HCT116 (cell line): ENCODE results near the gene ASRGL1. TPM values are rescaled to one million over a fixed set of nuclear protein-coding genes. Genes with fewer than 3 reads are reported as not detected.

Source experiments
- ATAC-seq: fragments of 200-7000 bp; cut with Tn5 transposase; 2 replicates; pipeline ENCODE4 v1.9.1; 2020; ENCODE audit warnings: mild to moderate bottlenecking, moderate library complexity
- BruUV-seq: library from RNA; stranded (reverse); fragments of 400-500 nt; replicated peaks from 2 replicates; lab custom pipeline; 2021; lab: Mats Ljungman, UMichigan
- CTCF ChIA-PET: fragments of 300-600 bp; sonication (Branson Sonifier 250); formaldehyde crosslinking; loops from one replicate; lab custom pipeline; 2021; ENCODE audit warnings: antibody characterized with exemption; lab: Charles Lee
- POLR2A ChIA-PET: fragments of 300-600, 350-600 bp; sonication (Branson Sonifier 250); formaldehyde crosslinking; loops from one replicate; lab custom pipeline; 2021; ENCODE audit warnings: antibody characterized with exemption; lab: Charles Lee
- RAD21 ChIA-PET, 2 experiments: fragments of 300-600 bp; sonication (Branson Sonifier 250); formaldehyde crosslinking; loops; one replicate each; lab custom pipeline; 2023; ENCODE audit warnings: low total read pairs in 2 of 2; ENCODE audit not compliant: uncharacterized antibody in 2 of 2, unreplicated experiment in 2 of 2, low non-redundant PET in 1 of 2; lab: Charles Lee
- DNase-seq: peaks from one replicate; pipeline ENCODE4 v3.0.0-alpha.2; 2010; ENCODE audit warnings: low read depth, low spot score
- H2AFZ ChIP-seq: fragments of 200-600 bp; shearing (Covaris generic), sonication (generic); 2 replicates; pipeline ENCODE4 v1.6.1; 2017; ENCODE audit warnings: low read depth, mixed run types, mixed read lengths, antibody characterized with exemption, low read length; ENCODE audit not compliant: poor library complexity, severe bottlenecking
- H3K27ac ChIP-seq: 2 replicates; pipeline ENCODE4 v1.5.1; 2012; ENCODE audit warnings: low read depth, low read length
- H3K27me3 ChIP-seq: fragments of 200-600 bp; sonication (generic); 2 replicates; pipeline ENCODE4 v1.6.1; 2016; ENCODE audit warnings: mixed run types, low read length, mixed read lengths; ENCODE audit not compliant: insufficient read depth
- H3K36me3 ChIP-seq, 2 experiments: fragments of 200-500 bp in 1 of 2; fragments of 200-600 bp in 1 of 2; sonication (Bioruptor generic) in 1 of 2; sonication (generic) in 1 of 2; 2 replicates each; pipeline versions ENCODE4 v1.5.1 to v1.6.1; 2014 to 2016; ENCODE audit warnings: low read length in 2 of 2, inconsistent platforms in 1 of 2, mixed read lengths in 1 of 2, mixed run types in 1 of 2; ENCODE audit not compliant: insufficient read depth in 2 of 2, control insufficient read depth in 1 of 2
- H3K4me1 ChIP-seq, 2 experiments: fragments of 200-600 bp in 1 of 2; sonication (generic) in 1 of 2; 2 replicates each; pipeline versions ENCODE4 v1.5.1 to v1.6.1; 2012 to 2017; ENCODE audit warnings: low read length in 2 of 2, inconsistent platforms in 1 of 2, mild to moderate bottlenecking in 1 of 2, mixed read lengths in 1 of 2, mixed run types in 1 of 2, moderate library complexity in 1 of 2; ENCODE audit not compliant: insufficient read depth in 2 of 2, control insufficient read depth in 1 of 2
- H3K4me2 ChIP-seq: fragments of 200-600 bp; sonication (generic); 2 replicates; pipeline ENCODE4 v1.6.1; 2017; ENCODE audit warnings: mixed run types, low read length, mixed read lengths
- H3K4me3 ChIP-seq, 2 experiments: fragments of 200-600 bp in 1 of 2; sonication (generic) in 1 of 2; replicated peaks in 1 of 2; 2 replicates each; pipeline ENCODE4 v1.5.1; 2011 to 2016; ENCODE audit warnings: low read length in 2 of 2, control low read depth in 1 of 2, low read depth in 1 of 2, mild to moderate bottlenecking in 1 of 2, mixed read lengths in 1 of 2, mixed run types in 1 of 2
- H3K79me2 ChIP-seq: fragments of 200-600 bp; sonication (generic); 2 replicates; pipeline ENCODE4 v1.6.1; 2017; ENCODE audit warnings: mild to moderate bottlenecking, mixed run types, low read length, moderate library complexity, mixed read lengths; ENCODE audit not compliant: insufficient read depth
- H3K9ac ChIP-seq: fragments of 200-600 bp; sonication (generic); 2 replicates; pipeline ENCODE4 v1.6.1; 2016; ENCODE audit warnings: low read length, mixed read lengths
- H3K9me2 ChIP-seq: fragments of 200-600 bp; sonication (generic), shearing (Covaris generic); 2 replicates; pipeline ENCODE4 v1.6.1; 2017; ENCODE audit warnings: mixed run types, mild to moderate bottlenecking, moderate library complexity; ENCODE audit not compliant: insufficient read depth
- H3K9me3 ChIP-seq, 2 experiments: fragments of 200-500 bp in 1 of 2; fragments of 200-600 bp in 1 of 2; sonication (Bioruptor generic) in 1 of 2; sonication (generic) in 1 of 2; 2 replicates each; pipeline ENCODE4 v1.6.1; 2014 to 2017; ENCODE audit warnings: low read length in 2 of 2, mixed read lengths in 2 of 2, inconsistent platforms in 1 of 2, low read depth in 1 of 2, mild to moderate bottlenecking in 1 of 2, mixed run types in 1 of 2, moderate library complexity in 1 of 2; ENCODE audit not compliant: control insufficient read depth in 1 of 2, insufficient read depth in 1 of 2
- H4K20me1 ChIP-seq: fragments of 200-600 bp; sonication (generic), shearing (Covaris generic); 2 replicates; pipeline ENCODE4 v1.6.1; 2017; ENCODE audit warnings: mixed run types, mild to moderate bottlenecking, moderate library complexity; ENCODE audit not compliant: insufficient read depth
- CEBPB ChIP-seq: IDR thresholded peaks from 2 replicates; pipeline ENCODE4 v1.6.1; 2012; ENCODE audit warnings: low read depth
- ELF1 ChIP-seq: IDR thresholded peaks from 2 replicates; pipeline ENCODE4 v1.6.1; 2012; ENCODE audit warnings: low read depth, borderline replicate concordance
- EZH2phosphoT487 ChIP-seq: fragments of 200-600 bp; IDR thresholded peaks from 2 replicates; pipeline ENCODE4 v1.6.1; 2018; ENCODE audit warnings: antibody characterized with exemption, borderline replicate concordance
- FOSL1 ChIP-seq: IDR thresholded peaks from 2 replicates; pipeline ENCODE4 v1.6.1; 2012; ENCODE audit warnings: low read depth
- JUND ChIP-seq: IDR thresholded peaks from 2 replicates; pipeline ENCODE4 v1.6.1; 2012
- SIN3A ChIP-seq: IDR thresholded peaks from 2 replicates; pipeline ENCODE4 v1.6.1; 2012; ENCODE audit warnings: low read depth
- ZFX ChIP-seq: fragments of 450-650 bp; IDR thresholded peaks from 2 replicates; pipeline ENCODE4 v1.6.1; 2017
- ZNF274 ChIP-seq: fragments of 200-500 bp; sonication (Bioruptor generic); IDR thresholded peaks from 2 replicates; pipeline ENCODE4 v1.6.1; 2014; ENCODE audit warnings: mild to moderate bottlenecking, low read depth, low read length, inconsistent platforms
- intact Hi-C: fragments of 100-400 bp; cut with micrococcal nuclease; formaldehyde crosslinking; loops from 2 replicates; pipeline ENCODE4 v1.10.0; 2022
- total RNA-seq: library from RNA; stranded (reverse); gene quantifications from one replicate; pipeline ENCODE4 v1.2.1, GENCODE V29; 2021; ENCODE audit not compliant: unreplicated experiment
- TF ChIP-seq, protein P1 (sequence below), 3 experiments: fragments of 200-600 bp in 1 of 3; sonication (generic) in 1 of 3; IDR thresholded peaks in 2 of 3; conservative IDR thresholded peaks in 1 of 3; 2 replicates each; pipeline ENCODE4 v1.5.1; 2012 to 2017; ENCODE audit warnings: low read depth in 2 of 3, low read length in 2 of 3, antibody characterized with exemption in 1 of 3, borderline replicate concordance in 1 of 3, control low read depth in 1 of 3, mild to moderate bottlenecking in 1 of 3, mixed read lengths in 1 of 3, mixed run types in 1 of 3, moderate library complexity in 1 of 3; ENCODE audit not compliant: insufficient read depth in 1 of 3
- TF ChIP-seq, protein P2 (sequence below): IDR thresholded peaks from 2 replicates; pipeline ENCODE4 v1.6.1; 2012
- TF ChIP-seq, protein P3 (sequence below): IDR thresholded peaks from 2 replicates; pipeline ENCODE4 v1.6.1; 2011; ENCODE audit warnings: mild to moderate bottlenecking, low read length, moderate library complexity; ENCODE audit not compliant: insufficient replicate concordance; ENCODE audit errors: extremely low read depth

Gene ASRGL1
- total RNA-seq, 1 experiment from 2014 or later, result 27.6 TPM

DNA sequence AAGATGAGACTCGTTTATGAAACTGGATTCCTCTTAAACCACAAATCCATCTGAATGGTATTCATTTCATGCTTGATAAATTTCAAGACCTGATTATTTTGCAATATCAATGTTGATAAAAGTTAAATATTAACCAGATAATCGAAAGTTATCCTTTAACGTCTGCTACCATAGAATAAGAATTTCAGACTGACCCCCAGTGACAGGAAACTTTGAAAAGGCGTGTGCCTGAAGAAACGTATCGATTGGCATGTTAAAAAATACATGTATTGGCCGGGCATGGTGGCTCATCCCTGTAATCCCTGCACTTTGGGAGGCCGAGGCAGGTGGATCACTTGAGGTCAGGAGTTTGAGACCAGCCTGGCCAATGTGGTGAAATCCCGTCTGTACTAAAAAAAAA lies 95.4 kb downstream of the ASRGL1 start:
- Histone ChIP-seq H3K27ac (no peak overlapping the region), H3K79me2 (no peaks in the 10 kb centered on the region), H3K4me3 (no peak overlapping the region), H3K9me3 (no peaks in the 10 kb centered on the region), H3K9ac (no peak overlapping the region), H3K4me2 (no peak overlapping the region)
- ATAC-seq, result no peak
- no peak for DNase-seq
- TF ChIP-seq FOSL1 (no peak), SIN3A (no peak), ZNF274 (no peak), JUND (no peak), EZH2phosphoT487 (no peak), CEBPB (no peak), ELF1 (no peak), ZFX (no peak)
- TF ChIP-seq, protein P1, sequence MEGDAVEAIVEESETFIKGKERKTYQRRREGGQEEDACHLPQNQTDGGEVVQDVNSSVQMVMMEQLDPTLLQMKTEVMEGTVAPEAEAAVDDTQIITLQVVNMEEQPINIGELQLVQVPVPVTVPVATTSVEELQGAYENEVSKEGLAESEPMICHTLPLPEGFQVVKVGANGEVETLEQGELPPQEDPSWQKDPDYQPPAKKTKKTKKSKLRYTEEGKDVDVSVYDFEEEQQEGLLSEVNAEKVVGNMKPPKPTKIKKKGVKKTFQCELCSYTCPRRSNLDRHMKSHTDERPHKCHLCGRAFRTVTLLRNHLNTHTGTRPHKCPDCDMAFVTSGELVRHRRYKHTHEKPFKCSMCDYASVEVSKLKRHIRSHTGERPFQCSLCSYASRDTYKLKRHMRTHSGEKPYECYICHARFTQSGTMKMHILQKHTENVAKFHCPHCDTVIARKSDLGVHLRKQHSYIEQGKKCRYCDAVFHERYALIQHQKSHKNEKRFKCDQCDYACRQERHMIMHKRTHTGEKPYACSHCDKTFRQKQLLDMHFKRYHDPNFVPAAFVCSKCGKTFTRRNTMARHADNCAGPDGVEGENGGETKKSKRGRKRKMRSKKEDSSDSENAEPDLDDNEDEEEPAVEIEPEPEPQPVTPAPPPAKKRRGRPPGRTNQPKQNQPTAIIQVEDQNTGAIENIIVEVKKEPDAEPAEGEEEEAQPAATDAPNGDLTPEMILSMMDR (IDR thresholded peaks at IDR 0.05 in 2 of 3, conservative IDR thresholded peaks at IDR 0.05 in 1 of 3; ENCODE audit: borderline replicate concordance in 1 of 3, insufficient read depth in 1 of 3, low read depth in 2 of 3, low read length in 2 of 3), result no peak
- TF ChIP-seq, protein P2, sequence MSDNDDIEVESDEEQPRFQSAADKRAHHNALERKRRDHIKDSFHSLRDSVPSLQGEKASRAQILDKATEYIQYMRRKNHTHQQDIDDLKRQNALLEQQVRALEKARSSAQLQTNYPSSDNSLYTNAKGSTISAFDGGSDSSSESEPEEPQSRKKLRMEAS, result no peak
- TF ChIP-seq, protein P3, sequence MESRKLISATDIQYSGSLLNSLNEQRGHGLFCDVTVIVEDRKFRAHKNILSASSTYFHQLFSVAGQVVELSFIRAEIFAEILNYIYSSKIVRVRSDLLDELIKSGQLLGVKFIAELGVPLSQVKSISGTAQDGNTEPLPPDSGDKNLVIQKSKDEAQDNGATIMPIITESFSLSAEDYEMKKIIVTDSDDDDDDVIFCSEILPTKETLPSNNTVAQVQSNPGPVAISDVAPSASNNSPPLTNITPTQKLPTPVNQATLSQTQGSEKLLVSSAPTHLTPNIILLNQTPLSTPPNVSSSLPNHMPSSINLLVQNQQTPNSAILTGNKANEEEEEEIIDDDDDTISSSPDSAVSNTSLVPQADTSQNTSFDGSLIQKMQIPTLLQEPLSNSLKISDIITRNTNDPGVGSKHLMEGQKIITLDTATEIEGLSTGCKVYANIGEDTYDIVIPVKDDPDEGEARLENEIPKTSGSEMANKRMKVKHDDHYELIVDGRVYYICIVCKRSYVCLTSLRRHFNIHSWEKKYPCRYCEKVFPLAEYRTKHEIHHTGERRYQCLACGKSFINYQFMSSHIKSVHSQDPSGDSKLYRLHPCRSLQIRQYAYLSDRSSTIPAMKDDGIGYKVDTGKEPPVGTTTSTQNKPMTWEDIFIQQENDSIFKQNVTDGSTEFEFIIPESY, result no peak
- TF ChIP-seq, all 23 proteins: peak for 0
- ChIA-PET CTCF (interaction anchor here (2.0 kb wide), 1 partner anchor 8 kb away, joined by 9 read pairs; no protein-coding TSS in a partner anchor), RAD21 (no interaction called here), POLR2A (no interaction called here)
- no peaks in the 10 kb centered on the region for H3K9me2 ChIP-seq
- H2AFZ ChIP-seq, result no peak overlapping the region
- no peaks in the 10 kb centered on the region for H4K20me1 ChIP-seq
- peaks cover 0 to 4% of the 10 kb centered on the region in 2 experiments; a peak in 2 of 4 replicates for H3K4me1 ChIP-seq
- H3K36me3 ChIP-seq, result no peaks in the 10 kb centered on the region
- intact Hi-C loops, result no loop called here
- H3K27me3 ChIP-seq, result no peaks in the 10 kb centered on the region
- no TSS peak for BruUV-seq
